ENCODE results near the gene IDH3A.

DNA sequence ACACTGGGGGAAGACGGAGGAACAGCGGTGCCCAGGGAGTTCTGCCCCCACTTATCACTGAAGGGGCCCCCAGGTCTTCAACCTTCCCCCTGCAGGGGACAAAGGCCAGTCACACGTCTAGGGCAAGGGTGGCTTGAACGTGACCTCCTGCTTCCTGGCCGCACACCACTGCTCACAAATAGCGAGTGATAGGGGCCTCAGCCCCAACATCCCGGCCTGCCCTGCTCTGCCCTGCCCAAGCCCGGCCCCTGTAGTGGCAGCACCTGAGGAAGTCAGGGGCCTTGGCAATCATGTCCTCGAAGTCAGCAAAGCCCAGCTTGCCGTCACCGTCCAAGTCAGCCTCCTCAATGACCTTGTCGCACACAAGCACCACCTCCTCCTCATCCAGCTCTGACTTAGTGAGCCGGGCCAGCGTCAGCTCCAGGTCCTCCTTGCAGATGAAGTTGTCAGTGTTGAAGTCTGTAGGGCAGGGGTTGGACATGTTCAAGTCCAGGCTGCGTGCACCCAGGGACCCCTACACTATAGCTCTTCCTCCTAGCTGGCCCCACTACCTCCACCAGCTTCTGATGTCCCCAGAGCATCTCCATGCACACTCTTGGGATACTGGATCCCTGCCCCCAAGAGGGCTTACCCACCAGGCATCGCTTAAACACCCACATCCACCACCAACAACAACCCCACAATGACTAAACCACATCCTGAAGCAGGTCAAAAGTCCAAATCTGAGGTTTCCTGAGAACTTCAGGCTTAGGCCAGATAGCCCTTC is 43.5 kb upstream of the IDH3A start:
- TF ChIP-seq, protein P1, sequence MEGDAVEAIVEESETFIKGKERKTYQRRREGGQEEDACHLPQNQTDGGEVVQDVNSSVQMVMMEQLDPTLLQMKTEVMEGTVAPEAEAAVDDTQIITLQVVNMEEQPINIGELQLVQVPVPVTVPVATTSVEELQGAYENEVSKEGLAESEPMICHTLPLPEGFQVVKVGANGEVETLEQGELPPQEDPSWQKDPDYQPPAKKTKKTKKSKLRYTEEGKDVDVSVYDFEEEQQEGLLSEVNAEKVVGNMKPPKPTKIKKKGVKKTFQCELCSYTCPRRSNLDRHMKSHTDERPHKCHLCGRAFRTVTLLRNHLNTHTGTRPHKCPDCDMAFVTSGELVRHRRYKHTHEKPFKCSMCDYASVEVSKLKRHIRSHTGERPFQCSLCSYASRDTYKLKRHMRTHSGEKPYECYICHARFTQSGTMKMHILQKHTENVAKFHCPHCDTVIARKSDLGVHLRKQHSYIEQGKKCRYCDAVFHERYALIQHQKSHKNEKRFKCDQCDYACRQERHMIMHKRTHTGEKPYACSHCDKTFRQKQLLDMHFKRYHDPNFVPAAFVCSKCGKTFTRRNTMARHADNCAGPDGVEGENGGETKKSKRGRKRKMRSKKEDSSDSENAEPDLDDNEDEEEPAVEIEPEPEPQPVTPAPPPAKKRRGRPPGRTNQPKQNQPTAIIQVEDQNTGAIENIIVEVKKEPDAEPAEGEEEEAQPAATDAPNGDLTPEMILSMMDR (IDR thresholded peaks at IDR 0.05) = no peak
- no peak for TF ChIP-seq POLR2A (IDR thresholded peaks at IDR 0.05)
